Skeletal muscle cell (primary cell): Measurements from ENCODE around the gene BTBD9.

Source experiments
- DNase-seq: peaks from one replicate; pipeline ENCODE4 v3.0.0-alpha.2; 2010; ENCODE audit warnings: low read depth
- H3K4me3 ChIP-seq: 2 replicates; pipeline ENCODE4 v1.5.1; 2011; ENCODE audit warnings: low read depth, mild to moderate bottlenecking, control low read depth, low read length, moderate library complexity

The BTBD9 gene

GRCh38 chr6:38208028-38208427 lies 431.7 kb downstream of the BTBD9 start:
- H3K4me3 ChIP-seq, result no peak overlapping the region
- DNase-seq, result no peak

GRCh38 chr6:38207375-38207774 lies 432.4 kb downstream of the BTBD9 start:
- no peak for DNase-seq
- no peak overlapping the region for H3K4me3 ChIP-seq

- no peak overlapping the region for H3K4me3 ChIP-seq
Measured at GRCh38 chr6:38198219-38198618, 441.5 kb downstream of the BTBD9 start.

DNA sequence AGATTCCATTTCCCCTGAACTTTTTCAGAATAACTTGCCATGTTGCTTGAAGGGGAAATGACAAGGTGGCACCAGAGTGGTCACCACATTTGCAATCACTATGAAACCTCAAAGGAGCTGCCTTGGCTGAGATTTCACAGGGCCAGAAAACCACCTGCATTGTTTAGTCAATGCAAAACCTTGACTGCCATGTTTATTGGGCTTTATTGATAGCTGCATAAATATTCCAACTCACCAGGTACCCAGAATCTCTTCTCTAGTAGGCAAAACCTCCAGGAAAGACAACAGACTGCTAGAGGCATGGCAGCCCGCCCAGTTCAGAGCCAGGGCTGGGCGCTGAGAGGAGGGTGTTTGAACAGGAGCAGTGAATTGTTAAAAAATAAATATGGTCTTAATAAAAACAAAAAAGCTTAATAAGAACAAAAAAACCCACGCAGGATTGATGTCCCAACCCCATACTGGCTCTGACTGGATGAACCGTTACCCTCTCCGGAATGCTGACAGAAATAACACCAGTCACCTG lies 444.6 kb downstream of the BTBD9 start:
- no peak for DNase-seq
- H3K4me3 ChIP-seq, result no peak overlapping the region

More at GRCh38 chr6:38198219-38198618, 441.5 kb downstream of the BTBD9 start:
- no peak for DNase-seq

- DNase-seq, result no peak
- no peak overlapping the region for H3K4me3 ChIP-seq
Measured at GRCh38 chr6:38194589-38194988, 445.1 kb downstream of the BTBD9 start.

- H3K4me3 ChIP-seq, result no peak overlapping the region
- no peak for DNase-seq
Measured at GRCh38 chr6:38194282-38194572, 445.5 kb downstream of the BTBD9 start.

- H3K4me3 ChIP-seq, result no peak overlapping the region
- no peak for DNase-seq
Measured at GRCh38 chr6:38193481-38194281, 446.0 kb downstream of the BTBD9 start.

- DNase-seq, result no peak
- no peak overlapping the region for H3K4me3 ChIP-seq
Measured at GRCh38 chr6:38193051-38193450, 446.7 kb downstream of the BTBD9 start.

DNA sequence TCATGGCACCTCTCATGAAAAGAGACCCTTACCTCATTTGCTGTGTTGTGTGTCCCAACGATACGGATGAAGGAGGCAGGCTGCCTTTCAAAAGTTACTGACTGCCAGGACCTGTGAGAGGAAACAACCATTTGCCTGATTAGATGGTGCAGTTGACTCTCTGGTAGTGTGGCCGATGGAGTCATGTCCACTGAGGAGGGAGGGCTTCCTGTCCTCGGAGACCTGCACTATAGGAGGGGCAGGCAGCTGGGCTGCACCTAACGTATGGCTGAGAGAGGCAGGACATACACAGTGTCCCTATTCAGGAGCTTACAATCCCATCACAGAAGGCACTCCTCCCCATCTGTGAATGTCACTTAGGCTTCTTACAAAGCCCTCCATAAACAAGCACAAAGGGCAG lies 447.2 kb downstream of the BTBD9 start:
- no peak overlapping the region for H3K4me3 ChIP-seq
- no peak for DNase-seq

DNA sequence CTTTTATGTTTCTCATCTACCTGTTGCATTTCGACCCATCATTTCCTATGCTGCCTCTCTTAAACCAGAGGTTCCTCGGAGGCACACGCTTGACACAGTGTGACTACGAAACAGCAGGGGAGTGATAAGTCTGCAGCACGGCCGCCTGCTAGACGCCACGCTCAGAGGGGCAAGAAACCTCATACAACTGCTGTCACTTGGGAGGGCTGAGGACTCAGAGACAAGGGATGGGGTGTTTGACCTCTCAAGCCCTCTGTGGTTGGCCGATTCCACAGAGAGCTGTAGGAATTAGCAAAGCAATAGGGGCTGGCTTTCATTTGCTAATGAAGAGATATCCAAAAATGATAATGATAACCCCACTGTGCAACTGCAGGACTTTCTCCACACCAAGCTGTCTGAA lies 447.7 kb downstream of the BTBD9 start:
- no peak for DNase-seq
- H3K4me3 ChIP-seq, result no peak overlapping the region

DNA sequence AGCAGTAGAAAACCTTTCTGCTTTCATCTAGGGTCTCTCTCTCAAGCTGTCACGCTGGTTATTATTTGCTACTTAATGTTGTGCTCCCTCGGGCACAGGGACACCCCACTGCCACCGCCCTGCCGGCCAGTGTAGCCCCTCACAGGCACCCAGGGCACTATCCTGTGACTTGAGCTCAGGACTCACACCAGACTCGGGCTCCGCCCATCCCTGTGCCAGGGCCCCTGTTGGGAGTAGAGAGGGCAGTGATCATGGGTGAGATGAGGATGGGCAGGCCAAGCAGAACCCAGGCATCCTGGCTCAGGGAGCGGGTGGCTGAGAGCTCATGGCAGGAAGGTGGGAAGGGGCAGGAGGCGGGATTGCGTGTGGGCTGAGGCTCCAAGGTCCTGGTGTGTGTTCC lies 448.3 kb downstream of the BTBD9 start:
- H3K4me3 ChIP-seq, result no peak overlapping the region
- no peak for DNase-seq

DNA sequence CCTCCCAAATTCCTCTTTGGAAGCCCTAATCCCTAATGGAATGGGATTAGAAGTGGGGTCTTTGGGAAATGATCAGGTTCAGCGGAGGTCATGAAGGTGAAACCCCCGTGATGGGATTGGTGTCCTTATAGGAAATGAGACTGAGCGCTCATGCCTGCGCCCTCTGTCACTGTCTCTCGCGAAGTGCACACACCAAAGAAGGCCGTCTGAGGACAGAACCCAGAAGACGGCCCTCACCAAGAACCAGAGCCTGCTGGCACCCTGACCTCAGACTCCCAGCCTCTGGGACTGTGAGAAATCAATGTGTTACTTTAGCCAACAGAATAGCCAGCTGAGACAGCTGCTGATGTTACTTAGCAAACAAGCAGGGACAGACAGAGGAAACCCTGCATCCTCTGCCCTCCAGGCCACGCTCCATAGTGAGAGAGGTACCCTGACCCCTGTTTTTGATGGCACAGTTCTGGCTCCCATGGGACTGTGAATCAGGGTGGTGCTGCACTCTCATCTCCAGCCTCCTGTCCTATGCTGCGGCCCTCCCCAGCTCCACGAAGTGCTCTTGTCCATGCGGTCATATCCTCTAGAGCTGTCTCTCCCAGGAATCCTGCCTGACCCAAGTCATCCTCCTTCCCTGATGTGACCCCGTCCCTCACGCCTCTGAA lies 450.9 kb downstream of the BTBD9 start:
- DNase-seq, result no peak
- no peak overlapping the region for H3K4me3 ChIP-seq

- no peak for DNase-seq
Measured at GRCh38 chr6:38187811-38188590, 451.7 kb downstream of the BTBD9 start.

DNA sequence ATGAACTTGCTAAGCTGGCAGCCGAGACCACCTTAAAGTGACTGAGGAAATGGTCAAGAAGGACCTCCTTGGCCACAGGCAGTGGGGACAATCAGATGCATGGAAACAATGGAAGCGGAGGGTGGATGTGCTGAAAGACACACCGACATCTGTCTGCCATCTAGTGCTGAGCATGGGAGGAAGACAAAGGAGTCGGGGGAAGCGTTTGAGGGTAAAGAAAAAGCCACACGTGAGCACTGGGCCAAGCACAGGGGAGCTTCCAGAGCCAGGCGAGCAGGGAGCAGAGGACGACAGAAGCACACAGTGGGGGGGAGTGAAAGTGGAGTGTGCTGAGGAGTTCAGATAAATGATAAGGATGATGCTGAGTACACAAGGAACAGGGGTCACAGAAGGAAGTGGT lies 452.4 kb downstream of the BTBD9 start:
- DNase-seq, result no peak
- no peak overlapping the region for H3K4me3 ChIP-seq

More at GRCh38 chr6:38187811-38188590, 451.7 kb downstream of the BTBD9 start:
- no peak overlapping the region for H3K4me3 ChIP-seq

DNA sequence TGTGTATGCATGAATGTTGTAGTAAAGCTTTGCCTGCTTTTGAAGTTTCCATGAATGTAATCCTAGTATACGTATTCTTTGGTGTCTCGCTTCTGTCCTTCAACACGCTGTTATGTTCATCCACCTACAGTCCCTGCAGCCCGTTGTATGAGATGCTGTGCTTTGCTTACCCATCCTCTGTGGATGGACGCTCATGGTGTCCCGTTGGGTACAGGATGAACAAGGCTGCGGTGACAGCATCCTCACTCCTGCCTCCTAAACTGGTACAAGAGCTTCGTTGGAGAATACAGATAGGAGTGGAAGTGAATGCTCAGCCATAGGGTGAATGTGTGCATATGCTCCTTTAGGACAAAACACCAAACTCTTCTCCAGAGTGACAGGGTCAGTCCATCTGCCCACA lies 454.0 kb downstream of the BTBD9 start:
- H3K4me3 ChIP-seq, result no peak overlapping the region
- DNase-seq, result no peak

GRCh38 chr6:38185244-38185643 lies 454.5 kb downstream of the BTBD9 start:
- no peak for DNase-seq
- no peak overlapping the region for H3K4me3 ChIP-seq

GRCh38 chr6:38184585-38185080 lies 455.1 kb downstream of the BTBD9 start:
- no peak overlapping the region for H3K4me3 ChIP-seq

DNA sequence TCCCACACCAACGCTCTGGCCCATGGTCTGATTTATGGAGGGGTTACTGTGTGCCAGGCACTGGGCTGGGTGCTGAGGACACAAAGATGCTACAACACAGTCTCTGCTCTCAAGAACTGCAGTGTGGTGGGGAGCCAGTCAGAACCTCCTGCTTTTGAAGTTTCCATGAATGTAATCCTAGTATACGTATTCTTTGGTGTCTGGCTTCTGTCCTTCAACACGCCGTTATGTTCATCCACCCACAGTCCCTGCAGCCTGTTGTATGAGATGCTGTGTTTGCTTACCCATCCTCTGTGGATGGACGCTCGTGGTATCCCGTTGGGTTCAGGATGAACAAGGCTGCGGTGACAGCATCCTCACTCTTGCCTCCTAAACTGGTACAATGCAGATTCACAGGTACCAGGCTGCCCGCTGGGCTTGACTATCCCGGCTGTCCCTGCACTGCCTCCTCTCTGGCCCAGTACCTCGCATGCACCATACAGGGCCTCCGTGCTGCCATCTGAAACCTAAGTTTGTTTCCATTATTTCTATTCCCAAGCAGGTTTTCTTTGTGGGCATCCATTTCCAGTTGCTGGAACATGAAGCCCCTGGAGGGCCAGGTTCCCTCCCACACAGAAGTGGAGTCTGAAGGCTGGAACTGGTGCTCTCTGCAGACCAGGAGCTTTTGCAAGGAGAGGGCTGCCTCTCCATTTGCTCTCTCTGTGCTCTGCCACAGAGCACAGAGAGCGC lies 455.7 kb downstream of the BTBD9 start:
- no peak for DNase-seq
- H3K4me3 ChIP-seq, result no peak overlapping the region

More at GRCh38 chr6:38184585-38185080, 455.1 kb downstream of the BTBD9 start:
- DNase-seq, result no peak

DNA sequence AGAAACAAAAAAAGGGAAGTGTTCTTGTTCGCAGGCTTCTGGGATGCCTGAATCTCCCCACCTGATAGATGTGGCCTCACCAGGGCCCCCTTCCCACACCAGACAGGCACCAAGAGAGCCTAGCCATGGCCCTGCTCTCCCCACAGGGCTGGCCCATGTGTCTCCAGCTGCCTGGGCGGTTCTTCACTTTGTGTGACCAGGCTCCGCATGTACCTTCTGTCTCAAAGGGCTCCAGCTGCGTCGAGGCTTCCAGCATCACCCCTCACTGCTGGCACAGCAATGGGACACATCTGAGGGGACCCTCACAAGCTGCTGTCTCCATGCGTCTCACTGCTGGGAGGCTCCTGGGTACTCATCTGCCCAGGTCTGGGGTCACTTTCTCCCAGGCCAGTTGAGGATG lies 457.3 kb downstream of the BTBD9 start:
- H3K4me3 ChIP-seq, result no peak overlapping the region
- no peak for DNase-seq
